Neural cell (in vitro differentiated cells): ENCODE results near the gene CSNK2B. TPM values are rescaled to one million over a fixed set of nuclear protein-coding genes. Genes with fewer than 3 reads are reported as not detected.

ENCODE experiments used
- H2AFZ ChIP-seq: fragments of 200-600, 300-800 bp; sonication (generic), shearing (Covaris generic); 2 replicates; pipeline ENCODE4 v1.6.0; 2014; ENCODE audit warnings: low read depth, mild to moderate bottlenecking, antibody characterized with exemption, low read length, moderate library complexity
- H3F3A ChIP-seq: fragments of 200-600 bp; shearing (Covaris generic); 2 replicates; pipeline ENCODE4 v1.6.1; 2016; ENCODE audit warnings: mild to moderate bottlenecking, moderate library complexity, mixed read lengths, antibody characterized with exemption, low read length; ENCODE audit not compliant: insufficient read depth, poor library complexity, severe bottlenecking
- H3K27ac ChIP-seq: fragments of 200-600, 300-800 bp; sonication (generic), shearing (Covaris generic); 2 replicates; pipeline ENCODE4 v1.5.1; 2014; ENCODE audit warnings: mild to moderate bottlenecking, low read length, moderate library complexity
- H3K27me3 ChIP-seq: fragments of 300-800, 200-600 bp; sonication (generic), shearing (Covaris generic); 2 replicates; pipeline ENCODE4 v1.6.0; 2014; ENCODE audit warnings: mild to moderate bottlenecking, low read depth, low read length, moderate library complexity; ENCODE audit not compliant: insufficient read depth
- H3K36me3 ChIP-seq: fragments of 300-800, 200-600 bp; sonication (generic), shearing (Covaris generic); 2 replicates; pipeline ENCODE4 v1.5.1; 2014; ENCODE audit warnings: mild to moderate bottlenecking, antibody characterized with exemption, low read length, moderate library complexity; ENCODE audit not compliant: insufficient read depth
- H3K4me2 ChIP-seq: fragments of 300-800, 200-600 bp; sonication (generic), shearing (Covaris generic); 2 replicates; pipeline ENCODE4 v1.6.0; 2014; ENCODE audit warnings: mild to moderate bottlenecking, low read length
- H3K4me3 ChIP-seq: fragments of 300-800, 200-600 bp; sonication (generic), shearing (Covaris generic); 2 replicates; pipeline ENCODE4 v1.5.1; 2014; ENCODE audit warnings: mild to moderate bottlenecking, low read length, moderate library complexity
- H3K79me2 ChIP-seq: fragments of 200-600 bp; shearing (Covaris generic); replicated peaks from 2 replicates; pipeline ENCODE4 v1.6.0; 2014; ENCODE audit warnings: mild to moderate bottlenecking, low read length, moderate library complexity; ENCODE audit not compliant: insufficient read depth
- H3K9ac ChIP-seq: fragments of 300-800, 200-600 bp; sonication (generic), shearing (Covaris generic); 2 replicates; pipeline ENCODE4 v1.6.1; 2016; ENCODE audit warnings: mild to moderate bottlenecking, low read length, mixed read lengths
- H3K9me2 ChIP-seq: fragments of 200-600 bp; shearing (Covaris generic); 2 replicates; pipeline ENCODE4 v1.6.1; 2016; ENCODE audit warnings: mild to moderate bottlenecking, low read length, mixed read lengths; ENCODE audit not compliant: insufficient read depth
- H3K9me3 ChIP-seq: fragments of 200-600, 300-800 bp; sonication (generic), shearing (Covaris generic); 2 replicates; pipeline ENCODE4 v1.6.1; 2016; ENCODE audit warnings: mild to moderate bottlenecking, mixed run types, low read length, moderate library complexity, mixed read lengths
- H4K20me1 ChIP-seq: fragments of 200-600 bp; shearing (Covaris generic); 2 replicates; pipeline ENCODE4 v1.6.1; 2016; ENCODE audit warnings: mild to moderate bottlenecking, mixed run types; ENCODE audit not compliant: insufficient read depth
- EP300 ChIP-seq: fragments of 450-650 bp; conservative IDR thresholded peaks from 2 replicates; pipeline ENCODE4 v1.6.1; 2014; ENCODE audit warnings: antibody characterized with exemption, mild to moderate bottlenecking, moderate library complexity; ENCODE audit not compliant: poor library complexity, severe bottlenecking
- EZH2 ChIP-seq: fragments of 200-600, 300-800 bp; shearing (Covaris generic), sonication (generic); IDR thresholded peaks from 2 replicates; pipeline ENCODE4 v1.6.1; 2014; ENCODE audit warnings: antibody characterized with exemption, low read length, borderline replicate concordance, mild to moderate bottlenecking; ENCODE audit not compliant: insufficient read depth, poor library complexity, severe bottlenecking
- MXI1 ChIP-seq: fragments of 450-650 bp; conservative IDR thresholded peaks from 2 replicates; pipeline ENCODE4 v1.6.1; 2014; ENCODE audit warnings: antibody characterized with exemption, mild to moderate bottlenecking; ENCODE audit not compliant: poor library complexity, severe bottlenecking
- POLR2AphosphoS5 ChIP-seq: IDR thresholded peaks from 2 replicates; pipeline ENCODE4 v1.6.1; 2012
- RAD21 ChIP-seq: fragments of 450-650 bp; conservative IDR thresholded peaks from 2 replicates; pipeline ENCODE4 v1.6.1; 2014; ENCODE audit warnings: antibody characterized with exemption, mild to moderate bottlenecking, moderate library complexity
- SMC3 ChIP-seq: fragments of 450-650 bp; conservative IDR thresholded peaks from 2 replicates; pipeline ENCODE4 v1.6.1; 2014; ENCODE audit warnings: antibody characterized with exemption, mild to moderate bottlenecking, moderate library complexity; ENCODE audit not compliant: poor library complexity
- TAF1 ChIP-seq: IDR thresholded peaks from 2 replicates; pipeline ENCODE4 v1.6.1; 2012; ENCODE audit warnings: low read depth
- polyA plus RNA-seq: library from polyadenylated mRNA; depleted of rRNA; stranded (reverse); fragments of >200 nt; gene quantifications from 2 replicates; pipeline ENCODE4 v1.2.3, GENCODE V29; 2014
- TF ChIP-seq, protein P1 (sequence below): IDR thresholded peaks from 2 replicates; pipeline ENCODE4 v1.6.1; 2012; ENCODE audit warnings: borderline replicate concordance
- TF ChIP-seq, protein P2 (sequence below): fragments of 450-650 bp; IDR thresholded peaks from 2 replicates; pipeline ENCODE4 v1.5.1; 2014; ENCODE audit warnings: antibody characterized with exemption, mild to moderate bottlenecking, moderate library complexity; ENCODE audit not compliant: poor library complexity, severe bottlenecking

Gene CSNK2B
- polyA plus RNA-seq, 1 donor from 2014 or later: 135 TPM

DNA sequence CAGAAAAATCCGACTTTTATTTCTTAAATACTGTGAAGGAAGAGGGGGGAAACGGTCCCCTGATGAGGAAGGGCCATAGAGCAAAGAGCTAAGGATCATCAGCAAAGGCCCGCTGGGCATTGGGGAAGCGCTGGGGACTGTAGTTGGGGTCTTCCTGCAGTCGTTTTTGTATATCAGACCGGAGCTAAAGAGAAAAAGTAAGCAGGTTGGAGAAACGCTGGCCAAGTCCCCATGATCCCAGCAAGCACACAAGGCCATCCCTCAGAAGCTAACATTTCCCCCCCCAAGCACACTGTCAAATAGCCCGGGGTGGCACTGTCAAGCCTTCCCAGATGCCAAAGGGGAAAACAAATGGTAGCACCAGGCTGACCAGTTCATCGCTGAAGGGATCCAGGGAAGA is 26.8 kb upstream of the CSNK2B start:
- Histone ChIP-seq H3K79me2 (no peaks in the 10 kb centered on the region), H3K4me3 (no peak overlapping the region), H2AFZ (no peak overlapping the region), H3K27me3 (no peaks in the 10 kb centered on the region), H3K9ac (no peak overlapping the region), H3K4me2 (no peak overlapping the region), H4K20me1 (no peaks in the 10 kb centered on the region), H3F3A (no peaks in the 10 kb centered on the region), H3K9me3 (no peaks in the 10 kb centered on the region), H3K36me3 (no peaks in the 10 kb centered on the region), H3K9me2 (no peaks in the 10 kb centered on the region), H3K27ac (no peak overlapping the region)
- TF ChIP-seq TAF1 (no peak), EP300 (no peak), RAD21 (no peak), EZH2 (no peak), SMC3 (no peak), POLR2AphosphoS5 (no peak), MXI1 (no peak)
- TF ChIP-seq, protein P1, sequence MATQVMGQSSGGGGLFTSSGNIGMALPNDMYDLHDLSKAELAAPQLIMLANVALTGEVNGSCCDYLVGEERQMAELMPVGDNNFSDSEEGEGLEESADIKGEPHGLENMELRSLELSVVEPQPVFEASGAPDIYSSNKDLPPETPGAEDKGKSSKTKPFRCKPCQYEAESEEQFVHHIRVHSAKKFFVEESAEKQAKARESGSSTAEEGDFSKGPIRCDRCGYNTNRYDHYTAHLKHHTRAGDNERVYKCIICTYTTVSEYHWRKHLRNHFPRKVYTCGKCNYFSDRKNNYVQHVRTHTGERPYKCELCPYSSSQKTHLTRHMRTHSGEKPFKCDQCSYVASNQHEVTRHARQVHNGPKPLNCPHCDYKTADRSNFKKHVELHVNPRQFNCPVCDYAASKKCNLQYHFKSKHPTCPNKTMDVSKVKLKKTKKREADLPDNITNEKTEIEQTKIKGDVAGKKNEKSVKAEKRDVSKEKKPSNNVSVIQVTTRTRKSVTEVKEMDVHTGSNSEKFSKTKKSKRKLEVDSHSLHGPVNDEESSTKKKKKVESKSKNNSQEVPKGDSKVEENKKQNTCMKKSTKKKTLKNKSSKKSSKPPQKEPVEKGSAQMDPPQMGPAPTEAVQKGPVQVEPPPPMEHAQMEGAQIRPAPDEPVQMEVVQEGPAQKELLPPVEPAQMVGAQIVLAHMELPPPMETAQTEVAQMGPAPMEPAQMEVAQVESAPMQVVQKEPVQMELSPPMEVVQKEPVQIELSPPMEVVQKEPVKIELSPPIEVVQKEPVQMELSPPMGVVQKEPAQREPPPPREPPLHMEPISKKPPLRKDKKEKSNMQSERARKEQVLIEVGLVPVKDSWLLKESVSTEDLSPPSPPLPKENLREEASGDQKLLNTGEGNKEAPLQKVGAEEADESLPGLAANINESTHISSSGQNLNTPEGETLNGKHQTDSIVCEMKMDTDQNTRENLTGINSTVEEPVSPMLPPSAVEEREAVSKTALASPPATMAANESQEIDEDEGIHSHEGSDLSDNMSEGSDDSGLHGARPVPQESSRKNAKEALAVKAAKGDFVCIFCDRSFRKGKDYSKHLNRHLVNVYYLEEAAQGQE: no peak
- TF ChIP-seq, protein P2, sequence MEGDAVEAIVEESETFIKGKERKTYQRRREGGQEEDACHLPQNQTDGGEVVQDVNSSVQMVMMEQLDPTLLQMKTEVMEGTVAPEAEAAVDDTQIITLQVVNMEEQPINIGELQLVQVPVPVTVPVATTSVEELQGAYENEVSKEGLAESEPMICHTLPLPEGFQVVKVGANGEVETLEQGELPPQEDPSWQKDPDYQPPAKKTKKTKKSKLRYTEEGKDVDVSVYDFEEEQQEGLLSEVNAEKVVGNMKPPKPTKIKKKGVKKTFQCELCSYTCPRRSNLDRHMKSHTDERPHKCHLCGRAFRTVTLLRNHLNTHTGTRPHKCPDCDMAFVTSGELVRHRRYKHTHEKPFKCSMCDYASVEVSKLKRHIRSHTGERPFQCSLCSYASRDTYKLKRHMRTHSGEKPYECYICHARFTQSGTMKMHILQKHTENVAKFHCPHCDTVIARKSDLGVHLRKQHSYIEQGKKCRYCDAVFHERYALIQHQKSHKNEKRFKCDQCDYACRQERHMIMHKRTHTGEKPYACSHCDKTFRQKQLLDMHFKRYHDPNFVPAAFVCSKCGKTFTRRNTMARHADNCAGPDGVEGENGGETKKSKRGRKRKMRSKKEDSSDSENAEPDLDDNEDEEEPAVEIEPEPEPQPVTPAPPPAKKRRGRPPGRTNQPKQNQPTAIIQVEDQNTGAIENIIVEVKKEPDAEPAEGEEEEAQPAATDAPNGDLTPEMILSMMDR: no peak

DNA sequence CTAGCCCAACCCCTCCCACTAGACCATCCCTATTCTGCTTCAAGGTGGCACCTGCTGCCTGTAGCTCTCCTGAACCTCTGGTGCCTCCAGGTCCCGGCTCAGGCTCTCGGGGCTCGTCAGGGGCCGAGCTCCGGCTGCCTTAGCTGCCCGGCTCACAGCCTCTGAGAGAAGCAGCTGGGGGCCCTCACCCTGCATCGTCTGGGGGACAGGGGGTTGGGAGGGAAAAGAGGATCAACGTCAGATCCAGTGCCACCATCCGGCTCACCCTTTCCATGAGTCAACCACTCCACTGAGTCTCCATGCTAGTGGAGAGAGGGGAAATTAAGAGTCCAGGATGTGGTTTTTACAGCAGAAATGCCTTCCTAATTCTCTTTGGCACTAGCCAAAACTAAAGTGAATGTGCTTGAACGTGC is 26.4 kb upstream of the CSNK2B start:
- Histone ChIP-seq H3F3A (no peaks in the 10 kb centered on the region), H3K4me2 (no peak overlapping the region), H3K9ac (no peak overlapping the region), H3K36me3 (no peaks in the 10 kb centered on the region), H3K4me3 (no peak overlapping the region), H3K27me3 (no peaks in the 10 kb centered on the region), H3K9me3 (no peaks in the 10 kb centered on the region), H3K27ac (no peak overlapping the region), H2AFZ (no peak overlapping the region), H3K9me2 (no peaks in the 10 kb centered on the region), H4K20me1 (no peaks in the 10 kb centered on the region), H3K79me2 (no peaks in the 10 kb centered on the region)
- TF ChIP-seq, protein P1: no peak
- TF ChIP-seq TAF1: no peak
- TF ChIP-seq EP300: no peak
- TF ChIP-seq MXI1: no peak
- no peak for TF ChIP-seq SMC3
- TF ChIP-seq EZH2: no peak
- TF ChIP-seq, protein P2: no peak
- TF ChIP-seq POLR2AphosphoS5: no peak
- no peak for TF ChIP-seq RAD21
